H1 (cell line): ENCODE data around the gene ZDHHC3. TPM values are rescaled to one million over a fixed set of nuclear protein-coding genes. Genes with fewer than 3 reads are reported as not detected.

Source experiments
- CTCF ChIA-PET: fragments of 300-600 bp; sonication (Branson Sonifier 250); formaldehyde crosslinking; loops from one replicate; lab custom pipeline; 2021; ENCODE audit not compliant: partially characterized antibody; lab: Charles Lee
- POLR2A ChIA-PET: fragments of 300-600 bp; sonication (Branson Sonifier 250); formaldehyde crosslinking; loops from one replicate; lab custom pipeline; 2021; ENCODE audit warnings: inconsistent platforms; ENCODE audit not compliant: partially characterized antibody; lab: Charles Lee
- DNase-seq, 2 experiments: peaks; one replicate each; pipeline versions ENCODE4 v3.0.0 to v3.0.0-alpha.2; 2010 to 2022; ENCODE audit warnings: low spot score in 2 of 2, low read depth in 1 of 2, mixed read lengths in 1 of 2
- FAIRE-seq: peaks from 2 replicates; lab custom pipeline; 2011; peaks lifted over from hg19 to GRCh38; lab: Jason Lieb, UNC
- H2AFZ ChIP-seq: 2 replicates; pipeline ENCODE4 v1.8.1; 2012; ENCODE audit warnings: low read length, inconsistent platforms
- H2AK5ac ChIP-seq: 2 replicates; pipeline ENCODE4 v1.6.1; 2013; ENCODE audit warnings: low read depth, low read length
- H2BK120ac ChIP-seq: replicated peaks from 2 replicates; pipeline ENCODE3; 2013; ENCODE audit warnings: low read depth, low read length, inconsistent platforms
- H2BK12ac ChIP-seq: 2 replicates; pipeline ENCODE4 v1.6.1; 2013; ENCODE audit warnings: low read depth, low read length
- H2BK15ac ChIP-seq: 2 replicates; pipeline ENCODE4 v1.6.1; 2013; ENCODE audit warnings: low read length
- H2BK20ac ChIP-seq: 2 replicates; pipeline ENCODE4 v1.6.1; 2013; ENCODE audit warnings: low read length
- H2BK5ac ChIP-seq: 2 replicates; pipeline ENCODE4 v1.6.1; 2013; ENCODE audit warnings: low read depth, low read length
- H3K14ac ChIP-seq: 2 replicates; pipeline ENCODE4 v1.6.1; 2013; ENCODE audit warnings: inconsistent platforms; ENCODE audit not compliant: insufficient read length
- H3K18ac ChIP-seq: 2 replicates; pipeline ENCODE4 v1.6.1; 2013; ENCODE audit warnings: low read length; ENCODE audit errors: extremely low read depth
- H3K23ac ChIP-seq: 2 replicates; pipeline ENCODE4 v1.6.1; 2013; ENCODE audit warnings: inconsistent platforms; ENCODE audit not compliant: insufficient read length
- H3K23me2 ChIP-seq: 2 replicates; pipeline ENCODE4 v1.6.1; 2013; ENCODE audit warnings: low read depth, low read length
- H3K27ac ChIP-seq: 2 replicates; pipeline ENCODE4 v1.6.1; 2011; ENCODE audit warnings: low read depth, low read length, inconsistent platforms
- H3K27me3 ChIP-seq, 4 experiments: replicated peaks in 1 of 4; 1 replicate in 1 of 4; 2 replicates in 3 of 4; pipeline versions ENCODE4 v1.6.1 to v1.8.1; 2011 to 2013; ENCODE audit warnings: low read length in 3 of 4, mild to moderate bottlenecking in 3 of 4, inconsistent platforms in 2 of 4, mixed read lengths in 2 of 4, moderate library complexity in 1 of 4; ENCODE audit not compliant: control insufficient read depth in 3 of 4, insufficient read depth in 3 of 4; ENCODE audit errors: extremely low read depth in 1 of 4
- H3K36me3 ChIP-seq, 4 experiments: 2 replicates each; pipeline versions ENCODE4 v1.6.1 to v1.8.1; 2011 to 2013; ENCODE audit warnings: mild to moderate bottlenecking in 4 of 4, low read length in 3 of 4, moderate library complexity in 2 of 4, control low read depth in 1 of 4, inconsistent platforms in 1 of 4; ENCODE audit not compliant: insufficient read depth in 4 of 4, control insufficient read depth in 2 of 4
- H3K4ac ChIP-seq: replicated peaks from 2 replicates; pipeline ENCODE3; 2013; ENCODE audit warnings: low read length, low read depth, mixed read lengths, inconsistent platforms; ENCODE audit not compliant: insufficient read length
- H3K4me1 ChIP-seq, 4 experiments: replicated peaks in 1 of 4; 1 replicate in 1 of 4; 2 replicates in 3 of 4; pipeline versions ENCODE4 v1.6.1 to v1.8.1; 2011 to 2013; ENCODE audit warnings: low read length in 3 of 4, inconsistent platforms in 2 of 4, mixed read lengths in 1 of 4; ENCODE audit not compliant: insufficient read depth in 4 of 4, control insufficient read depth in 3 of 4
- H3K4me2 ChIP-seq, 2 experiments: 2 replicates each; pipeline versions ENCODE4 v1.6.1 to v1.8.1; 2011 to 2013; ENCODE audit warnings: low read depth in 2 of 2, low read length in 2 of 2, control low read depth in 1 of 2, inconsistent platforms in 1 of 2, mild to moderate bottlenecking in 1 of 2; ENCODE audit not compliant: insufficient read depth in 1 of 2
- H3K4me3 ChIP-seq, 4 experiments: fragments of 200-600, 300-600 bp in 1 of 4; sonication (generic), shearing (Covaris generic), sonication (Bioruptor Twin) in 1 of 4; 2 replicates each; pipeline versions ENCODE4 v1.5.1 to v1.8.1; 2011 to 2016; ENCODE audit warnings: low read length in 4 of 4, low read depth in 3 of 4, control low read depth in 2 of 4, inconsistent platforms in 2 of 4, mild to moderate bottlenecking in 2 of 4, mixed read lengths in 1 of 4, moderate library complexity in 1 of 4; ENCODE audit not compliant: insufficient read depth in 2 of 4; ENCODE audit errors: extremely low read depth in 1 of 4
- H3K56ac ChIP-seq: replicated peaks from 2 replicates; pipeline ENCODE3; 2013; ENCODE audit warnings: low read depth, mild to moderate bottlenecking, mixed read lengths, low read length, inconsistent platforms; ENCODE audit not compliant: insufficient read length
- H3K79me1 ChIP-seq: 2 replicates; pipeline ENCODE4 v1.6.1; 2013; ENCODE audit warnings: low read depth, low read length, control low read depth
- H3K79me2 ChIP-seq, 2 experiments: 2 replicates each; pipeline versions ENCODE4 v1.6.1 to v1.8.1; 2012 to 2013; ENCODE audit warnings: low read length in 2 of 2, mild to moderate bottlenecking in 2 of 2, inconsistent platforms in 1 of 2; ENCODE audit not compliant: insufficient read depth in 2 of 2, control insufficient read depth in 1 of 2
- H3K9ac ChIP-seq, 4 experiments: replicated peaks in 1 of 4; 1 replicate in 1 of 4; 2 replicates in 3 of 4; pipeline versions ENCODE4 v1.6.1 to v1.8.1; 2011 to 2013; ENCODE audit warnings: low read depth in 3 of 4, low read length in 3 of 4, control low read depth in 2 of 4, mild to moderate bottlenecking in 2 of 4, moderate library complexity in 2 of 4, inconsistent platforms in 1 of 4; ENCODE audit errors: extremely low read depth in 1 of 4
- H3K9me3 ChIP-seq, 2 experiments: 2 replicates each; pipeline versions ENCODE4 v1.6.1 to v1.8.1; 2012 to 2013; ENCODE audit warnings: mild to moderate bottlenecking in 2 of 2, moderate library complexity in 2 of 2, control low read depth in 1 of 2, inconsistent platforms in 1 of 2, low read depth in 1 of 2, low read length in 1 of 2, mixed read lengths in 1 of 2; ENCODE audit not compliant: insufficient read depth in 2 of 2
- H4K20me1 ChIP-seq, 2 experiments: replicated peaks in 1 of 2; 2 replicates each; pipeline versions ENCODE3 to v1.8.1; 2011 to 2013; ENCODE audit warnings: inconsistent platforms in 2 of 2, low read length in 2 of 2, mild to moderate bottlenecking in 1 of 2; ENCODE audit not compliant: insufficient read depth in 2 of 2, control insufficient read depth in 1 of 2
- H4K5ac ChIP-seq: 2 replicates; pipeline ENCODE4 v1.6.1; 2013; ENCODE audit warnings: low read length, low read depth, mixed read lengths, inconsistent platforms; ENCODE audit not compliant: insufficient read length
- H4K8ac ChIP-seq: 2 replicates; pipeline ENCODE4 v1.8.0; 2013; ENCODE audit warnings: mild to moderate bottlenecking, moderate library complexity, low read length, inconsistent platforms; ENCODE audit not compliant: insufficient read depth; ENCODE audit errors: extremely low read depth
- H4K91ac ChIP-seq: replicated peaks from 2 replicates; pipeline ENCODE3; 2013; ENCODE audit warnings: low read length, mixed read lengths, inconsistent platforms; ENCODE audit not compliant: insufficient read length
- SIX5 ChIP-seq: IDR thresholded peaks from 2 replicates; pipeline ENCODE4 v1.6.1; 2011; ENCODE audit warnings: mild to moderate bottlenecking, low read depth, low read length
- WGBS, 2 experiments: shearing (Covaris generic) in 1 of 2; methylation state at CpG; one replicate each; pipeline versions ENCODE4 v1.1.6 to v1.1.7; 2013 to 2015; ENCODE audit warnings: low lambda C conversion rate in 2 of 2, mixed read lengths in 2 of 2, inconsistent platforms in 1 of 2, low coverage in 1 of 2, missing lambda C conversion rate in 1 of 2; ENCODE audit not compliant: insufficient replicate concordance in 2 of 2, insufficient coverage in 1 of 2, insufficient read length in 1 of 2; ENCODE audit errors: extremely low coverage in 1 of 2, missing lambda C conversion rate in 1 of 2; 5-methylcytosine and 5-hydroxymethylcytosine counted together
- polyA plus RNA-seq, 7 experiments: library from polyadenylated mRNA; depleted of rRNA in 3 of 7; stranded (reverse) in 5 of 7; unstranded in 2 of 7; fragments of >200 nt in 5 of 7; fragments of 200-250 nt in 2 of 7; gene quantifications; 1 replicate in 5 of 7; 2 replicates in 1 of 7; 4 replicates in 1 of 7; pipeline versions ENCODE4 v1.2.1 to v1.2.3, GENCODE V29; 2011 to 2013; ENCODE audit warnings: missing spikeins in 2 of 7, mixed read lengths in 2 of 7
- total RNA-seq: library from RNA; stranded (reverse); fragmentation: NEBNext Ultra II Directional; extraction: Animal tissue kit (Norgen Biotek cat#: 25700); gene quantifications from 2 replicates; pipeline ENCODE4 v1.2.1, GENCODE V29; 2021

The ZDHHC3 gene
- total and polyA plus RNA-seq, 2 of the 8 experiments (the other 6 are each of a cell fraction or from before 2014, with no cell fraction given): 77.4 to 88.7 TPM

GRCh38 chr3:44880284-44880683 is 95.7 kb downstream of the ZDHHC3 start:
- Histone ChIP-seq H2BK15ac (no peak overlapping the region), H4K91ac (no peak overlapping the region), H3K14ac (no peak overlapping the region), H3K4me1 (peaks cover 0 to 2% (median 0%) of the 10 kb centered on the region in 4 experiments; a peak in 2 of 7 replicates), H3K9me3 (peaks cover 4 to 8% of the 10 kb centered on the region in 2 experiments; a peak in 2 of 4 replicates), H2BK12ac (no peak overlapping the region), H2AK5ac (no peak overlapping the region), H3K27me3 (no peaks in the 10 kb centered on the region), H2BK20ac (no peak overlapping the region), H2BK120ac (no peak overlapping the region), H3K4me2 (no peak overlapping the region), H2AFZ (no peak overlapping the region), H3K4ac (no peak overlapping the region), H4K5ac (no peak overlapping the region), H3K18ac (no peak overlapping the region), H2BK5ac (no peak overlapping the region), H3K79me1 (no peaks in the 10 kb centered on the region), H3K56ac (no peak overlapping the region), H3K9ac (no peak overlapping the region), H3K36me3 (no peaks in the 10 kb centered on the region), H3K23ac (no peak overlapping the region), H4K20me1 (no peaks in the 10 kb centered on the region), H3K79me2 (no peaks in the 10 kb centered on the region), H3K27ac (no peak overlapping the region), H4K8ac (no peak overlapping the region), H3K4me3 (no peak overlapping the region), H3K23me2 (no peaks in the 10 kb centered on the region)
- ChIA-PET CTCF (interaction anchor here (0.9 to 1.8 kb wide), 3 partner anchors 28 to 35 kb away, joined by 4 to 5 read pairs (median 4); no protein-coding TSS in a partner anchor), POLR2A (no interaction called here)
- FAIRE-seq (no peak), DNase-seq (no peak)
- WGBS, 2 experiments: 93% methylated on average over 2 of the region's 2 CpGs; no CpG with 5 or more reads in 1 of the 2 experiments
- TF ChIP-seq SIX5: no peak
